GM12892 (cell line): ENCODE data around the gene SCUBE3.

Experiments used
- POLR2A ChIP-seq: IDR thresholded peaks from 2 replicates; pipeline ENCODE4 v1.6.1; 2011; ENCODE audit warnings: low read depth, low read length, control low read depth
- POLR2AphosphoS5 ChIP-seq: IDR thresholded peaks from 2 replicates; pipeline ENCODE4 v1.6.1; 2011; ENCODE audit warnings: low read depth, low read length, control low read depth
- TAF1 ChIP-seq: IDR thresholded peaks from 2 replicates; pipeline ENCODE4 v1.6.1; 2011; ENCODE audit warnings: low read depth, mild to moderate bottlenecking, control low read depth, low read length, borderline replicate concordance

GRCh38 chr6:35243386-35243958 lies 29.7 kb downstream of the SCUBE3 start:
- TF ChIP-seq POLR2A (no peak), POLR2AphosphoS5 (no peak), TAF1 (no peak)
